ENCODE results near the gene POU2F1. TPM values are rescaled to one million over a fixed set of nuclear protein-coding genes. Genes with fewer than 3 reads are reported as not detected.

POU2F1 gene
- total and polyA plus RNA-seq, 2 experiments from 2014 or later = 38.8 to 66.1 TPM

GRCh38 chr1:167387251-167387910 is 166.7 kb downstream of the POU2F1 start:
- Histone ChIP-seq H3K4me2 (no peak overlapping the region), H4K20me1 (replicated peaks; ENCODE audit: insufficient read depth) (no peaks in the 10 kb centered on the region), H3K4me3 (no peak overlapping the region), H3K36me3 (ENCODE audit: insufficient read depth) (peaks cover 20% of the 10 kb centered on the region), H3K4me1 (ENCODE audit: insufficient read depth) (no peaks in the 10 kb centered on the region), H3K27me3 (ENCODE audit: insufficient read depth) (no peaks in the 10 kb centered on the region), H3F3A (replicated peaks; ENCODE audit: low read depth) (no peaks in the 10 kb centered on the region), H3K27ac (ENCODE audit: low read depth) (no peak overlapping the region), H3K9me2 (ENCODE audit: insufficient read depth) (no peaks in the 10 kb centered on the region), H3K79me2 (replicated peaks; ENCODE audit: insufficient read depth) (no peaks in the 10 kb centered on the region), H2AFZ (no peak overlapping the region)
- no peak for ATAC-seq
- Mint-ChIP-seq H3K4me1 (no peaks in the 10 kb centered on the region), H3K27ac (no peak overlapping the region), H3K27me3 (ENCODE audit: insufficient read depth, low read depth, poor library complexity) (no peaks in the 10 kb centered on the region), H3K9me3 (no peaks in the 10 kb centered on the region), H3K36me3 (ENCODE audit: low read depth) (peaks cover 48% of the 10 kb centered on the region), H3K4me3 (no peak overlapping the region)
- no peak for TF ChIP-seq EZH2phosphoT487 (IDR thresholded peaks at IDR 0.05; ENCODE audit: unreplicated experiment)
- no peak for TF ChIP-seq CTCF (conservative IDR thresholded peaks at IDR 0.05; ENCODE audit: low read depth in 2 of 2)
- TF ChIP-seq CREB1 (CRISPR knock-in tag; IDR thresholded peaks at IDR 0.05; ENCODE audit: low read depth) = no peak
- no peak for TF ChIP-seq ZNF114 (CRISPR knock-in tag; IDR thresholded peaks at IDR 0.05)
- TF ChIP-seq ZNF331 (CRISPR knock-in tag; IDR thresholded peaks at IDR 0.05; ENCODE audit: low read depth) = no peak
- TF ChIP-seq POLR2AphosphoS5 (IDR thresholded peaks at IDR 0.05; ENCODE audit: low read depth) = no peak
- TF ChIP-seq ETS1 (IDR thresholded peaks at IDR 0.05) = no peak
- no peak for TF ChIP-seq REST (IDR thresholded peaks at IDR 0.05; ENCODE audit: unreplicated experiment)
- no peak for DNase-seq (ENCODE audit: low spot score)

- ATAC-seq (no peak), DNase-seq (ENCODE audit: low spot score) (no peak)
- Histone ChIP-seq H3K27me3 (ENCODE audit: insufficient read depth) (no peaks in the 10 kb centered on the region), H3K27ac (ENCODE audit: low read depth) (no peak overlapping the region), H3K4me3 (no peak overlapping the region), H3K4me1 (ENCODE audit: insufficient read depth) (no peaks in the 10 kb centered on the region), H3K4me2 (no peak overlapping the region), H4K20me1 (replicated peaks; ENCODE audit: insufficient read depth) (no peaks in the 10 kb centered on the region), H2AFZ (no peak overlapping the region), H3K9me2 (ENCODE audit: insufficient read depth) (no peaks in the 10 kb centered on the region), H3K79me2 (replicated peaks; ENCODE audit: insufficient read depth) (no peaks in the 10 kb centered on the region), H3F3A (replicated peaks; ENCODE audit: low read depth) (no peaks in the 10 kb centered on the region), H3K36me3 (ENCODE audit: insufficient read depth) (peaks cover 20% of the 10 kb centered on the region)
- Mint-ChIP-seq H3K9me3 (no peaks in the 10 kb centered on the region), H3K27me3 (ENCODE audit: insufficient read depth, low read depth, poor library complexity) (no peaks in the 10 kb centered on the region), H3K27ac (no peak overlapping the region), H3K4me1 (no peaks in the 10 kb centered on the region), H3K4me3 (no peak overlapping the region), H3K36me3 (ENCODE audit: low read depth) (peaks cover 40% of the 10 kb centered on the region)
- TF ChIP-seq ETS1 (IDR thresholded peaks at IDR 0.05) (no peak), ZNF114 (CRISPR knock-in tag; IDR thresholded peaks at IDR 0.05) (no peak), STAT1 (IDR thresholded peaks at IDR 0.05; ENCODE audit: unreplicated experiment) (no peak), EZH2 (IDR thresholded peaks at IDR 0.05; ENCODE audit: low read depth, unreplicated experiment) (no peak)
These were observed 168.3 kb downstream of the POU2F1 start for GRCh38 chr1:167388976-167389375.
